Lung (tissue), 12 donors: Measurements from ENCODE around the gene AKR1B15. TPM values are rescaled to one million over a fixed set of nuclear protein-coding genes. Genes with fewer than 3 reads are reported as not detected.

Source experiments
- ATAC-seq: fragments of 200-7000 bp; cut with Tn5 transposase; one replicate; pipeline ENCODE4 v1.9.1; 2020; ENCODE audit warnings: moderate number of reproducible peaks; ENCODE audit not compliant: insufficient read depth, low FRiP score
- DNase-seq, 3 donors: peaks; one replicate each; pipeline ENCODE4 v3.0.0-alpha.2; 2013 to 2017
- H3K27ac ChIP-seq, 2 donors: one replicate each; pipeline ENCODE4 v1.5.1; 2013; ENCODE audit warnings: mild to moderate bottlenecking in 2 of 2, moderate library complexity in 2 of 2, control low read depth in 1 of 2, inconsistent platforms in 1 of 2, low read depth in 1 of 2, low read length in 1 of 2
- H3K27me3 ChIP-seq, 3 donors: one replicate each; pipeline ENCODE4 v1.5.1; 2013; ENCODE audit warnings: low read length in 2 of 3; ENCODE audit not compliant: control insufficient read depth in 3 of 3, insufficient read depth in 3 of 3
- H3K36me3 ChIP-seq, 4 donors: one replicate each; pipeline ENCODE4 v1.5.1; 2013; ENCODE audit warnings: low read length in 4 of 4, mild to moderate bottlenecking in 1 of 4, moderate library complexity in 1 of 4; ENCODE audit not compliant: control insufficient read depth in 4 of 4, insufficient read depth in 4 of 4
- H3K4me1 ChIP-seq, 5 donors: one replicate each; pipeline ENCODE4 v1.5.1; 2013; ENCODE audit warnings: low read length in 5 of 5, mild to moderate bottlenecking in 2 of 5, moderate library complexity in 1 of 5; ENCODE audit not compliant: control insufficient read depth in 5 of 5, insufficient read depth in 5 of 5
- H3K4me3 ChIP-seq: one replicate; pipeline ENCODE4 v1.5.1; 2013; ENCODE audit warnings: mild to moderate bottlenecking, control low read depth, moderate library complexity
- H3K9ac ChIP-seq, 2 donors: one replicate each; pipeline ENCODE4 v1.5.1; 2013; ENCODE audit warnings: low read length in 2 of 2, control low read depth in 1 of 2; ENCODE audit not compliant: insufficient read depth in 1 of 2
- H3K9me3 ChIP-seq, 4 donors: one replicate each; pipeline ENCODE4 v1.5.1; 2013; ENCODE audit warnings: low read length in 3 of 4, mild to moderate bottlenecking in 1 of 4, moderate library complexity in 1 of 4; ENCODE audit not compliant: control insufficient read depth in 4 of 4, insufficient read depth in 3 of 4
- WGBS, 2 donors: extraction: QIAGEN DNeasy Blood & Tissue Kit; methylation state at CpG; one replicate each; pipeline ENCODE4 v1.1.7; 2013; 5-methylcytosine and 5-hydroxymethylcytosine counted together
- polyA plus RNA-seq, 2 donors: library from polyadenylated mRNA; stranded (reverse); fragments of 200-250 nt; gene quantifications; one replicate each; pipeline ENCODE4 v1.2.1, GENCODE V29; 2013
- total RNA-seq, 2 donors: library from RNA; depleted of rRNA in 1 of 2; stranded (reverse); fragments of >200 nt in 1 of 2; gene quantifications; one replicate each; pipeline ENCODE4 v1.2.1, GENCODE V29; 2014 to 2021
- TF ChIP-seq, protein P1 (sequence below): IDR thresholded peaks from 2 replicates; pipeline ENCODE4 v1.5.1; 2012; ENCODE audit warnings: mild to moderate bottlenecking; ENCODE audit errors: control extremely low read depth, extremely low read depth
- donor health status: control.
- donor health status: control.
- donor health status: Bipolar disorder and iron deficiency.
- donor health status: healthy.
- donor health status: DM: yes; HTN: yes; CAD: no.

Gene AKR1B15
- total and polyA plus RNA-seq, 4 donors: not detected

DNA sequence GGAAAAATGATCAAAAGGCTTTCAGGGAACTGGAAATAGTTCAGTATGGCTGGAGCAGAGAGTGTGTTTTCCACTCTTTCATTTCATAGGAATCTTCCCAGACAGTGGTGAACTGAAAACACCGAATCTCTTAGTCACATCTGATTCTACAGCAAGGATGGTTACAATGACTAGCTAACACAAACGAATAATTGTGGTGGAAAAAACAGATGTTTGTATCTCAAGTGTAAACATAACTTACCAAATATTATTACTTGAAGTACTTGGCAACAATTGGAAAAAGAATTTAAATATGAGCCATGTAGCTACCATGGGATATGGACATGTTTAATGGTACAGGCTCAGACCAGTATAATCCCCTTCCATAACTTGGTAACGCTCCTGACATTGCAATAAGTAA lies 76.6 kb downstream of the AKR1B15 start:
- WGBS, 2 donors: 69 to 84% methylated on average over 3 of the region's 3 CpGs
- no peaks in the 10 kb centered on the region for H3K36me3 ChIP-seq
- no peak overlapping the region for H3K27ac ChIP-seq
- H3K4me1 ChIP-seq: no peaks in the 10 kb centered on the region
- no peaks in the 10 kb centered on the region for H3K9me3 ChIP-seq
- TF ChIP-seq, protein P1, sequence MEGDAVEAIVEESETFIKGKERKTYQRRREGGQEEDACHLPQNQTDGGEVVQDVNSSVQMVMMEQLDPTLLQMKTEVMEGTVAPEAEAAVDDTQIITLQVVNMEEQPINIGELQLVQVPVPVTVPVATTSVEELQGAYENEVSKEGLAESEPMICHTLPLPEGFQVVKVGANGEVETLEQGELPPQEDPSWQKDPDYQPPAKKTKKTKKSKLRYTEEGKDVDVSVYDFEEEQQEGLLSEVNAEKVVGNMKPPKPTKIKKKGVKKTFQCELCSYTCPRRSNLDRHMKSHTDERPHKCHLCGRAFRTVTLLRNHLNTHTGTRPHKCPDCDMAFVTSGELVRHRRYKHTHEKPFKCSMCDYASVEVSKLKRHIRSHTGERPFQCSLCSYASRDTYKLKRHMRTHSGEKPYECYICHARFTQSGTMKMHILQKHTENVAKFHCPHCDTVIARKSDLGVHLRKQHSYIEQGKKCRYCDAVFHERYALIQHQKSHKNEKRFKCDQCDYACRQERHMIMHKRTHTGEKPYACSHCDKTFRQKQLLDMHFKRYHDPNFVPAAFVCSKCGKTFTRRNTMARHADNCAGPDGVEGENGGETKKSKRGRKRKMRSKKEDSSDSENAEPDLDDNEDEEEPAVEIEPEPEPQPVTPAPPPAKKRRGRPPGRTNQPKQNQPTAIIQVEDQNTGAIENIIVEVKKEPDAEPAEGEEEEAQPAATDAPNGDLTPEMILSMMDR: no peak
- H3K9ac ChIP-seq: no peak overlapping the region
- H3K27me3 ChIP-seq: peaks cover 0 to 16% (median 9%) of the 10 kb centered on the region in 3 donors
- ATAC-seq (no peak), DNase-seq (no peak)
- H3K4me3 ChIP-seq: no peak overlapping the region

DNA sequence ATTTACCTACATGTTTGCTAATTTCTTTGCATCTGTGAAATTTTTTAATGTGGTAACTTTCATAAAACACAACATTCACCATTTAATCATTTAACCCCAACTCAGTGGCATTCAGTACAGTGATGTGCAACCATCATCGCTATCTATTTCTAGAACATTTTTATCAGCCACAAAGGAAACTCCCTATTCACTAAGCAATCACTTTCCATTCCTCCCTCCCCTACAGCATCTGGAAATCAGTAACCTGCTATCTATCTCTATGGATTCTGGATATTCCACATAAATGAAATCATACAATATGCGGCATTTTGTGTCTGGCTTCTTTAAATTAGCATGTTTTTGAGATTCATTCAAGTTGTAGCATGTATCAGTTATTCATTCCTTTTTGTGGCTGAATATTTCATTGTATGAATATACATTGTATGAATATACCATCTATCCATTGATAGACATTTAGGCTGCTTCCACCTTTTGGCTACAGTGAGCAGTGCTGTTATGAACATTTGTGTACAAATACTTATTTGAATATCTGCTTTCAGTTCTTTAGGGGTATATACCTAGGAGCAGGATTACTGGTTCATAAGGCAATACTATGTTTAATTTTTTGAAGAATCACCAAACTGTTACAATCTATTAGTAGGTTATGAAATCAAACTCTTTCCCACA lies 78.3 kb downstream of the AKR1B15 start:
- Histone ChIP-seq H3K27ac (no peak overlapping the region), H3K4me3 (no peak overlapping the region), H3K36me3 (no peaks in the 10 kb centered on the region), H3K9me3 (no peaks in the 10 kb centered on the region), H3K4me1 (no peaks in the 10 kb centered on the region), H3K9ac (no peak overlapping the region), H3K27me3 (peaks cover 0 to 16% (median 9%) of the 10 kb centered on the region in 3 donors)
- WGBS, 2 donors: 74 to 96% methylated on average over 2 of the region's 2 CpGs
- DNase-seq (no peak), ATAC-seq (no peak)
- TF ChIP-seq, protein P1: no peak

DNA sequence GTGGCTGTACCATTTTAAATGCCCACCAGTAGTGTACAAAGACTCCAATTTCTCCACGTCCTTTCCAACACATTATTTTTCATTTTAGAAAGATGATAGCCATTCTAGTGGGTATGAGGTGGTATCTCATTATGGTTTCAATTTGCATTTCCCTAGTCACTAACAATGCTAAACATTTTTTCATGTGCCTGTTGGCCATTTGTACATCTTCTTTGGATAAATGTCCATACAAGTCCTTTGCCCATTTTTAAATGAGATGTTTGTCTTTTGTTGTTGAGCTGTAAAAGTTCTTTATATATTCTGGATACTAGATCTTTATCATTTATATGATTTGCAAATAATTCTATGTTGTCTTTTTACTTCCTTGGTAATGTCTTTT lies 78.9 kb downstream of the AKR1B15 start:
- 0 to 2% methylated on average over 1 of the region's 1 CpG for WGBS, 2 donors
- Histone ChIP-seq H3K9ac (no peak overlapping the region), H3K27ac (no peak overlapping the region), H3K9me3 (no peaks in the 10 kb centered on the region), H3K36me3 (no peaks in the 10 kb centered on the region), H3K4me1 (no peaks in the 10 kb centered on the region), H3K4me3 (no peak overlapping the region), H3K27me3 (peaks cover 0 to 16% (median 9%) of the 10 kb centered on the region in 3 donors)
- TF ChIP-seq, protein P1: no peak
- DNase-seq (no peak), ATAC-seq (no peak)

DNA sequence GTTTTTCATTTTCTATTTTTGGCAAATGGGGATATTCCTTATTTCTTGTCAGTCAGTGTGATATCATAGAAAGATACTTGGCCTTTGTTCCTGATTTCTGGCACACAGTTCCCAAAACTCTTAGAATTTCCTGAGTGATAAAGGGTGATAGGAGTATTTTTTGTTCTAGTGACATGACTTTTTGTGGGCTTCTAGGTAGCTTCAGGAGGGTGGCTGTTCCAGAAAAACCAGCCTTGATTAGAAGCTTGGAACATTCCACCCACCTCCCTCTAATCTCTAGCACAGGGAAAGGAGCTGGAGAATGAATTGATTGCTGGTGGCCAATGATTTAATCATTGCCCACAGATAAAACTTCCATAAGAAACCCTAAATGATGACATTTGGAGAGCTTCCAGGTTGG lies 80.5 kb downstream of the AKR1B15 start:
- ATAC-seq (no peak), DNase-seq (no peak)
- TF ChIP-seq, protein P1: no peak
- Histone ChIP-seq H3K9ac (no peak overlapping the region), H3K9me3 (no peaks in the 10 kb centered on the region), H3K4me3 (no peak overlapping the region), H3K27ac (no peak overlapping the region), H3K4me1 (no peaks in the 10 kb centered on the region), H3K27me3 (peaks cover 0 to 16% (median 5%) of the 10 kb centered on the region in 3 donors), H3K36me3 (no peaks in the 10 kb centered on the region)
